Endothelial cell of umbilical vein (primary cell): Measurements from ENCODE around the gene HIGD1C. TPM values are rescaled to one million over a fixed set of nuclear protein-coding genes. Genes with fewer than 3 reads are reported as not detected.
A peak's percentile ranks its signal among the peaks of the same experiment; 100 is the strongest.

Experiments used
- BruUV-seq: library from RNA; stranded (reverse); fragments of 400-500 nt; replicated peaks from 2 replicates; lab custom pipeline; 2021; lab: Mats Ljungman, UMichigan
- CTCF ChIA-PET: fragments of 300-600, 350-600 bp; sonication (Branson Sonifier 250); formaldehyde crosslinking; loops from one replicate; lab custom pipeline; 2021; ENCODE audit warnings: antibody characterized with exemption, inconsistent platforms; lab: Charles Lee
- POLR2A ChIA-PET: fragments of 300-600, 350-600 bp; sonication (Branson Sonifier 250); formaldehyde crosslinking; loops from one replicate; lab custom pipeline; 2021; ENCODE audit warnings: antibody characterized with exemption, inconsistent platforms; lab: Charles Lee
- DNase-seq: peaks from one replicate; pipeline ENCODE4 v3.0.0-alpha.2; 2011; ENCODE audit warnings: low read depth, low spot score
- FAIRE-seq: peaks from 2 replicates; lab custom pipeline; 2011; peaks lifted over from hg19 to GRCh38; lab: Jason Lieb, UNC
- H2AFZ ChIP-seq: 2 replicates; pipeline ENCODE4 v1.6.0; 2012; ENCODE audit warnings: low read depth, low read length, control low read depth, inconsistent platforms
- H3K27ac ChIP-seq: 2 replicates; pipeline ENCODE4 v1.5.1; 2011; ENCODE audit warnings: low read depth, mild to moderate bottlenecking, control low read depth, low read length, moderate library complexity; ENCODE audit not compliant: insufficient read depth
- H3K27me3 ChIP-seq, 2 experiments: 2 replicates each; pipeline versions ENCODE4 v1.6.0 to v1.6.1; 2011; ENCODE audit warnings: low read length in 2 of 2, mixed read lengths in 1 of 2; ENCODE audit not compliant: control insufficient read depth in 2 of 2, insufficient read depth in 2 of 2
- H3K36me3 ChIP-seq, 2 experiments: 2 replicates in 1 of 2; 3 replicates in 1 of 2; pipeline ENCODE4 v1.5.1; 2011; ENCODE audit warnings: low read length in 2 of 2, mild to moderate bottlenecking in 1 of 2, moderate library complexity in 1 of 2; ENCODE audit not compliant: control insufficient read depth in 2 of 2, insufficient read depth in 2 of 2; ENCODE audit errors: extremely low read depth in 1 of 2
- H3K4me1 ChIP-seq: 3 replicates; pipeline ENCODE4 v1.5.1; 2011; ENCODE audit warnings: mild to moderate bottlenecking, low read length; ENCODE audit not compliant: control insufficient read depth, insufficient read depth; ENCODE audit errors: extremely low read depth
- H3K4me2 ChIP-seq: 2 replicates; pipeline ENCODE4 v1.6.1; 2011; ENCODE audit warnings: low read length, control low read depth, mixed read lengths; ENCODE audit not compliant: insufficient read depth
- H3K4me3 ChIP-seq, 3 experiments: fragments of 200-600 bp in 1 of 3; sonication (generic), shearing (Covaris generic) in 1 of 3; replicated peaks in 1 of 3; 2 replicates each; pipeline ENCODE4 v1.5.1; 2011 to 2016; ENCODE audit warnings: control low read depth in 3 of 3, low read length in 3 of 3, mild to moderate bottlenecking in 2 of 3, inconsistent platforms in 1 of 3, low read depth in 1 of 3, moderate library complexity in 1 of 3; ENCODE audit not compliant: insufficient read depth in 1 of 3
- H3K79me2 ChIP-seq: 2 replicates; pipeline ENCODE4 v1.6.0; 2012; ENCODE audit warnings: low read length, inconsistent platforms; ENCODE audit not compliant: control insufficient read depth, insufficient read depth
- H3K9ac ChIP-seq: replicated peaks from 2 replicates; pipeline ENCODE3; 2011; ENCODE audit warnings: low read length, control low read depth; ENCODE audit not compliant: insufficient read depth; ENCODE audit errors: extremely low read depth
- H3K9me1 ChIP-seq: replicated peaks from 3 replicates; pipeline ENCODE4 v1.6.0; 2011; ENCODE audit warnings: mild to moderate bottlenecking, low read length; ENCODE audit not compliant: control insufficient read depth, insufficient read depth; ENCODE audit errors: extremely low read depth
- H3K9me3 ChIP-seq: replicated peaks from 2 replicates; pipeline ENCODE4 v1.5.1; 2012; ENCODE audit warnings: low read length, inconsistent platforms; ENCODE audit not compliant: control insufficient read depth, insufficient read depth
- H4K20me1 ChIP-seq: replicated peaks from 2 replicates; pipeline ENCODE3; 2011; ENCODE audit warnings: mild to moderate bottlenecking, low read length; ENCODE audit not compliant: control insufficient read depth, insufficient read depth; ENCODE audit errors: extremely low read depth
- EZH2 ChIP-seq: IDR thresholded peaks from 2 replicates; pipeline ENCODE4 v1.6.1; 2012; ENCODE audit warnings: borderline replicate concordance, low read depth, mild to moderate bottlenecking, moderate library complexity, low read length, inconsistent platforms; ENCODE audit not compliant: severe bottlenecking
- FOS ChIP-seq: IDR thresholded peaks from 2 replicates; pipeline ENCODE4 v1.6.1; 2011; ENCODE audit warnings: mild to moderate bottlenecking, low read length, moderate library complexity, borderline replicate concordance; ENCODE audit not compliant: insufficient read depth
- GATA2 ChIP-seq: IDR thresholded peaks from 2 replicates; pipeline ENCODE4 v1.7.0; 2011; ENCODE audit warnings: low read depth, mild to moderate bottlenecking, moderate library complexity, mixed read lengths, low read length; ENCODE audit not compliant: insufficient read length, insufficient read depth
- JUN ChIP-seq: IDR thresholded peaks from 2 replicates; pipeline ENCODE4 v1.6.1; 2011; ENCODE audit warnings: borderline replicate concordance, low read depth; ENCODE audit not compliant: insufficient read length, insufficient read depth
- MYC ChIP-seq: IDR thresholded peaks from one replicate; pipeline ENCODE4 v1.6.1; 2011; ENCODE audit warnings: mild to moderate bottlenecking, low read depth, low read length
- POLR2A ChIP-seq: IDR thresholded peaks from 2 replicates; pipeline ENCODE4 v1.6.1; 2012; ENCODE audit warnings: low read depth, mild to moderate bottlenecking, control low read depth, low read length
- POLR2AphosphoS5 ChIP-seq: IDR thresholded peaks from 2 replicates; pipeline ENCODE4 v1.6.1; 2012; ENCODE audit warnings: low read depth, mild to moderate bottlenecking, control low read depth, low read length, moderate library complexity; ENCODE audit not compliant: insufficient read depth
- dilution Hi-C: fragments of 300-500 bp; cut with MboI; formaldehyde crosslinking; loops from one replicate; pipeline ENCODE4 v1.15.0; 2019; ENCODE audit warnings: low sequenced_read_pairs; ENCODE audit not compliant: extremely low pct_ligation_motif_present
- intact Hi-C: fragments of 100-400 bp; cut with micrococcal nuclease; formaldehyde crosslinking; loops from one replicate; pipeline ENCODE4 v1.10.0; 2022
- polyA plus RNA-seq, 4 experiments: library from polyadenylated mRNA; depleted of rRNA in 3 of 4; stranded (reverse) in 3 of 4; unstranded in 1 of 4; fragments of >200 nt; gene quantifications; 2 replicates each; pipeline versions ENCODE4 v1.2.1 to v1.2.3, GENCODE V29; 2011 to 2012; ENCODE audit warnings: missing spikeins in 1 of 4
- total RNA-seq: library from RNA; stranded (reverse); gene quantifications from 2 replicates; pipeline ENCODE4 v1.2.3, GENCODE V29; 2021
- TF ChIP-seq, protein P1 (sequence below), 2 donors: IDR thresholded peaks; 1 replicate in 1 of 2; 2 replicates in 1 of 2; pipeline ENCODE4 v1.5.1; 2011; ENCODE audit warnings: low read length in 2 of 2, mild to moderate bottlenecking in 2 of 2, moderate library complexity in 2 of 2, control low read depth in 1 of 2, inconsistent platforms in 1 of 2, low read depth in 1 of 2; ENCODE audit not compliant: insufficient read depth in 1 of 2; ENCODE audit errors: extremely low read depth in 1 of 2
- TF ChIP-seq, protein P2 (sequence below): IDR thresholded peaks from 2 replicates; pipeline ENCODE4 v1.6.1; 2011; ENCODE audit not compliant: insufficient read depth, insufficient read length

The HIGD1C gene
- total and polyA plus RNA-seq, 2 donors (not counting 3 experiments of a cell fraction or from before 2014, with no cell fraction given), result not detected

GRCh38 chr12:50925920-50926319 lies 26.4 kb upstream of the HIGD1C start:
- peak overlapping the region; percentile 94 for H3K4me2 ChIP-seq
- ChIA-PET CTCF (interaction anchor here (0.6 to 3.6 kb wide), 6 partner anchors 10 to 249 kb away, joined by 3 to 21 read pairs (median 7); no protein-coding TSS in a partner anchor), POLR2A (no interaction called here)
- no peaks in the 10 kb centered on the region for H4K20me1 ChIP-seq
- peak overlapping the region in 2 of 3 experiments; percentile 31 to 48 for H3K4me3 ChIP-seq
- TF ChIP-seq GATA2 (no peak), POLR2AphosphoS5 (no peak), FOS (no peak), JUN (no peak), POLR2A (no peak), MYC (no peak), EZH2 (no peak)
- TF ChIP-seq, protein P1, sequence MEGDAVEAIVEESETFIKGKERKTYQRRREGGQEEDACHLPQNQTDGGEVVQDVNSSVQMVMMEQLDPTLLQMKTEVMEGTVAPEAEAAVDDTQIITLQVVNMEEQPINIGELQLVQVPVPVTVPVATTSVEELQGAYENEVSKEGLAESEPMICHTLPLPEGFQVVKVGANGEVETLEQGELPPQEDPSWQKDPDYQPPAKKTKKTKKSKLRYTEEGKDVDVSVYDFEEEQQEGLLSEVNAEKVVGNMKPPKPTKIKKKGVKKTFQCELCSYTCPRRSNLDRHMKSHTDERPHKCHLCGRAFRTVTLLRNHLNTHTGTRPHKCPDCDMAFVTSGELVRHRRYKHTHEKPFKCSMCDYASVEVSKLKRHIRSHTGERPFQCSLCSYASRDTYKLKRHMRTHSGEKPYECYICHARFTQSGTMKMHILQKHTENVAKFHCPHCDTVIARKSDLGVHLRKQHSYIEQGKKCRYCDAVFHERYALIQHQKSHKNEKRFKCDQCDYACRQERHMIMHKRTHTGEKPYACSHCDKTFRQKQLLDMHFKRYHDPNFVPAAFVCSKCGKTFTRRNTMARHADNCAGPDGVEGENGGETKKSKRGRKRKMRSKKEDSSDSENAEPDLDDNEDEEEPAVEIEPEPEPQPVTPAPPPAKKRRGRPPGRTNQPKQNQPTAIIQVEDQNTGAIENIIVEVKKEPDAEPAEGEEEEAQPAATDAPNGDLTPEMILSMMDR (IDR thresholded peaks at IDR 0.05; ENCODE audit: extremely low read depth in 1 of 2, insufficient read depth in 1 of 2, low read depth in 1 of 2, low read length in 2 of 2), result no peak
- TF ChIP-seq, protein P2, sequence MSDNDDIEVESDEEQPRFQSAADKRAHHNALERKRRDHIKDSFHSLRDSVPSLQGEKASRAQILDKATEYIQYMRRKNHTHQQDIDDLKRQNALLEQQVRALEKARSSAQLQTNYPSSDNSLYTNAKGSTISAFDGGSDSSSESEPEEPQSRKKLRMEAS, result no peak
- H3K27ac ChIP-seq, result no peak overlapping the region
- H2AFZ ChIP-seq, result no peak overlapping the region
- no peak overlapping the region for H3K9ac ChIP-seq
- FAIRE-seq (no peak), DNase-seq (no peak)
- no peaks in the 10 kb centered on the region for H3K27me3 ChIP-seq
- dilution Hi-C loops, result no loop called here
- H3K79me2 ChIP-seq, result no peaks in the 10 kb centered on the region
- H3K4me1 ChIP-seq, result peaks cover 24% of the 10 kb centered on the region
- intact Hi-C loops, result loop anchor here (2.0 to 5.0 kb wide), 2 partner anchors 61 to 101 kb away; partner anchors contain the start of gene SLC11A2
- H3K9me1 ChIP-seq, result no peaks in the 10 kb centered on the region
- no peaks in the 10 kb centered on the region for H3K9me3 ChIP-seq
- no TSS peak for BruUV-seq
- peaks cover 0 to 3% of the 10 kb centered on the region in 2 experiments for H3K36me3 ChIP-seq
